A549 treated with CORT108297 at 1 μM for 4 hours (cell line): ENCODE results near the gene RHOT2. TPM values are rescaled to one million over a fixed set of nuclear protein-coding genes. Genes with fewer than 3 reads are reported as not detected.

Experiments used
- total RNA-seq: library from RNA; stranded (reverse); fragments of 200-300 nt; extraction: Qiagen RNA extraction; gene quantifications from 5 replicates; pipeline ENCODE4 v1.2.3, GENCODE V29; 2022

The RHOT2 gene
- total RNA-seq, 1 experiment from 2014 or later = 107 TPM

Other genes starting within 250 kb of the RHOT2 start
- gene RAB11FIP3, start 242.5 kb upstream of the RHOT2 start, total RNA-seq = 19.3 to 25.6 TPM (median 21.6 TPM) in 5 replicates
- gene CAPN15, start 140.4 kb upstream of the RHOT2 start, total RNA-seq = 43.1 to 85.3 TPM (median 79.8 TPM) in 5 replicates
- 0.11 to 0.21 TPM (median 0.16 TPM) in 5 replicates for gene PRR35, start 107.7 kb upstream of the RHOT2 start, total RNA-seq
- gene NHLRC4, start 101.1 kb upstream of the RHOT2 start, total RNA-seq = 0.18 to 0.31 TPM (median 0.23 TPM) in 5 replicates
- 29.7 to 46.5 TPM (median 42.0 TPM) in 5 replicates for gene PIGQ, start 98.2 kb upstream of the RHOT2 start, total RNA-seq
- 13.6 to 21.0 TPM (median 19.8 TPM) in 5 replicates for gene RAB40C, start 78.1 kb upstream of the RHOT2 start, total RNA-seq
- 0.10 to 0.22 TPM (median 0.17 TPM) in 5 replicates for gene WFIKKN1, start 37.1 kb upstream of the RHOT2 start, total RNA-seq
- 80.2 to 152 TPM (median 145 TPM) in 5 replicates for gene METTL26, start 31.8 kb upstream of the RHOT2 start, total RNA-seq
- 18.9 to 46.8 TPM (median 43.8 TPM) in 5 replicates for gene MCRIP2, start 26.3 kb upstream of the RHOT2 start, total RNA-seq
- 15.6 to 33.0 TPM (median 31.9 TPM) in 5 replicates for gene WDR90, start 18.8 kb upstream of the RHOT2 start, total RNA-seq
- gene RHBDL1, start 7.5 kb downstream of the RHOT2 start, total RNA-seq = 0.35 to 2.0 TPM (median 1.6 TPM) in 5 replicates
- gene STUB1, start 12.3 kb downstream of the RHOT2 start, total RNA-seq = 81.2 to 132 TPM (median 119 TPM) in 5 replicates
- 59.4 to 85.3 TPM (median 82.4 TPM) in 5 replicates for gene JMJD8, start 16.2 kb downstream of the RHOT2 start, total RNA-seq
- 4.4 to 6.5 TPM (median 6.0 TPM) in 5 replicates for gene WDR24, start 22.3 kb downstream of the RHOT2 start, total RNA-seq
- 2.7 to 5.7 TPM (median 5.3 TPM) in 5 replicates for gene FBXL16, start 37.7 kb downstream of the RHOT2 start, total RNA-seq
- 68.1 to 229 TPM (median 214 TPM) in 5 replicates for gene METRN, start 47.0 kb downstream of the RHOT2 start, total RNA-seq
- 27.8 to 63.8 TPM (median 62.1 TPM) in 5 replicates for gene ANTKMT, start 53.0 kb downstream of the RHOT2 start, total RNA-seq
- 3.5 to 7.1 TPM (median 6.3 TPM) in 5 replicates for gene CCDC78, start 58.3 kb downstream of the RHOT2 start, total RNA-seq
- gene HAGHL, start 59.0 kb downstream of the RHOT2 start, total RNA-seq = 13.9 to 21.0 TPM (median 20.3 TPM) in 5 replicates
- gene CIAO3, start 72.9 kb downstream of the RHOT2 start, total RNA-seq = 19.6 to 27.7 TPM (median 25.6 TPM) in 5 replicates
- 2.1 to 3.7 TPM (median 2.5 TPM) in 5 replicates for gene MSLN, start 92.6 kb downstream of the RHOT2 start, total RNA-seq
- gene RPUSD1, start 120.2 kb downstream of the RHOT2 start, total RNA-seq = 33.6 to 55.9 TPM (median 53.5 TPM) in 5 replicates
- gene CHTF18, start 120.5 kb downstream of the RHOT2 start, total RNA-seq = 15.9 to 33.5 TPM (median 29.7 TPM) in 5 replicates
- gene GNG13, start 132.6 kb downstream of the RHOT2 start, total RNA-seq = not detected in 5 replicates